ENCODE results near the gene FBXO40. TPM values are rescaled to one million over a fixed set of nuclear protein-coding genes. Genes with fewer than 3 reads are reported as not detected.

Gene FBXO40
- total RNA-seq, 1 donor from 2014 or later: not detected

Other genes starting within 250 kb of the FBXO40 start
- 1.3 and 2.0 TPM in 2 replicates for gene POLQ, start 47.4 kb upstream of the FBXO40 start, total RNA-seq
- gene ARGFX, start 25.4 kb upstream of the FBXO40 start, total RNA-seq: not detected in 2 replicates
- gene HCLS1, start 67.5 kb downstream of the FBXO40 start, total RNA-seq: 0.92 and 1.1 TPM in 2 replicates
- 34.4 and 112 TPM in 2 replicates for gene GOLGB1, start 156.4 kb downstream of the FBXO40 start, total RNA-seq
- gene IQCB1, start 241.7 kb downstream of the FBXO40 start, total RNA-seq: 16.0 and 16.6 TPM in 2 replicates
- gene EAF2, start 241.8 kb downstream of the FBXO40 start, total RNA-seq: 1.1 and 1.5 TPM in 2 replicates

All from kidney epithelial cell (primary cell).